ENCODE data around the gene SNAP91. TPM values are rescaled to one million over a fixed set of nuclear protein-coding genes. Genes with fewer than 3 reads are reported as not detected.

The SNAP91 gene
- total RNA-seq, 1 experiment from 2014 or later, result 0.70 TPM

- H3K27me3 Mint-ChIP-seq (ENCODE audit: low read depth), result no peaks in the 10 kb centered on the region
- ATAC-seq (no peak), DNase-seq (ENCODE audit: low spot score) (no peak)
- H3K9me3 Mint-ChIP-seq, result peaks cover 1% of the 10 kb centered on the region
- H3K4me1 Mint-ChIP-seq, result peaks cover 5% of the 10 kb centered on the region
- 0 out of 2 replicates have a peak, but pooled peaks cover under 1% of the 10 kb centered on the region for H3K36me3 Mint-ChIP-seq
- H3K4me3 Mint-ChIP-seq, result no peak overlapping the region
- no peak for TF ChIP-seq MXD4 (CRISPR knock-in tag; IDR thresholded peaks at IDR 0.05; ENCODE audit: borderline replicate concordance)
- TF ChIP-seq, protein P1, sequence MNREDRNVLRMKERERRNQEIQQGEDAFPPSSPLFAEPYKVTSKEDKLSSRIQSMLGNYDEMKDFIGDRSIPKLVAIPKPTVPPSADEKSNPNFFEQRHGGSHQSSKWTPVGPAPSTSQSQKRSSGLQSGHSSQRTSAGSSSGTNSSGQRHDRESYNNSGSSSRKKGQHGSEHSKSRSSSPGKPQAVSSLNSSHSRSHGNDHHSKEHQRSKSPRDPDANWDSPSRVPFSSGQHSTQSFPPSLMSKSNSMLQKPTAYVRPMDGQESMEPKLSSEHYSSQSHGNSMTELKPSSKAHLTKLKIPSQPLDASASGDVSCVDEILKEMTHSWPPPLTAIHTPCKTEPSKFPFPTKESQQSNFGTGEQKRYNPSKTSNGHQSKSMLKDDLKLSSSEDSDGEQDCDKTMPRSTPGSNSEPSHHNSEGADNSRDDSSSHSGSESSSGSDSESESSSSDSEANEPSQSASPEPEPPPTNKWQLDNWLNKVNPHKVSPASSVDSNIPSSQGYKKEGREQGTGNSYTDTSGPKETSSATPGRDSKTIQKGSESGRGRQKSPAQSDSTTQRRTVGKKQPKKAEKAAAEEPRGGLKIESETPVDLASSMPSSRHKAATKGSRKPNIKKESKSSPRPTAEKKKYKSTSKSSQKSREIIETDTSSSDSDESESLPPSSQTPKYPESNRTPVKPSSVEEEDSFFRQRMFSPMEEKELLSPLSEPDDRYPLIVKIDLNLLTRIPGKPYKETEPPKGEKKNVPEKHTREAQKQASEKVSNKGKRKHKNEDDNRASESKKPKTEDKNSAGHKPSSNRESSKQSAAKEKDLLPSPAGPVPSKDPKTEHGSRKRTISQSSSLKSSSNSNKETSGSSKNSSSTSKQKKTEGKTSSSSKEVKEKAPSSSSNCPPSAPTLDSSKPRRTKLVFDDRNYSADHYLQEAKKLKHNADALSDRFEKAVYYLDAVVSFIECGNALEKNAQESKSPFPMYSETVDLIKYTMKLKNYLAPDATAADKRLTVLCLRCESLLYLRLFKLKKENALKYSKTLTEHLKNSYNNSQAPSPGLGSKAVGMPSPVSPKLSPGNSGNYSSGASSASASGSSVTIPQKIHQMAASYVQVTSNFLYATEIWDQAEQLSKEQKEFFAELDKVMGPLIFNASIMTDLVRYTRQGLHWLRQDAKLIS (CRISPR knock-in tag; IDR thresholded peaks at IDR 0.05; ENCODE audit: borderline replicate concordance), result no peak
- no peak for TF ChIP-seq NFATC4 (CRISPR knock-in tag; IDR thresholded peaks at IDR 0.05)
- TF ChIP-seq ZNF532 (CRISPR knock-in tag; IDR thresholded peaks at IDR 0.05; ENCODE audit: borderline replicate concordance), result no peak
- CTCF ChIA-PET, result interaction anchor here (0.6 to 4.4 kb wide), 2 partner anchors 18 to 85 kb away, joined by 4 to 23 read pairs; partner anchors contain the start of gene PRSS35
- H3K27ac Mint-ChIP-seq, result no peak overlapping the region
- POLR2A ChIA-PET, result no interaction called here
Observed at GRCh38 chr6:83597051-83597450, 111.8 kb downstream of the SNAP91 start.

DNA sequence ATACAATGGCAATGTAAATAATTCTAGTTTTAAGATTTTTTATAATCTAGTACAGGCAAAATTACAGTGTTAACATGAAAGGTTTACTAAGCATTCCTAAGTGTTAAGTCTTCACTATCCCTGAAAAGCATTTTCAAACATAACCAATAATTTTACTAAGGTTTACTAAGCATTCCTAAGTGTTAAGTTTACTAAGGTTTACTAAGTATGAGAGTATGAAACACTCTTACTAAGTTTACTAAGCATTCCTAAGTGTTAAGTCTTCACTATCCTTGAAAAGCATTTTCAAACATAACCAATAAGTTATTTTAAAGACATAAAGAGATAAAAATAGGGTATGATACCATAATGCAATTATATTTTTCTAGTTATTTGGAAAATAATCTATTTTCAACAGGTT, 114.0 kb downstream of the SNAP91 start:
- H3K4me3 Mint-ChIP-seq, result no peak overlapping the region
- peaks cover 5% of the 10 kb centered on the region for H3K4me1 Mint-ChIP-seq
- 0 out of 2 replicates have a peak, but pooled peaks cover 3% of the 10 kb centered on the region for H3K36me3 Mint-ChIP-seq
- H3K27me3 Mint-ChIP-seq (ENCODE audit: low read depth), result no peaks in the 10 kb centered on the region
- TF ChIP-seq NFE2L1 (CRISPR knock-in tag; IDR thresholded peaks at IDR 0.05) (no peak), FOXP1 (CRISPR knock-in tag; IDR thresholded peaks at IDR 0.05; ENCODE audit: borderline replicate concordance) (no peak), GRHL2 (CRISPR knock-in tag; IDR thresholded peaks at IDR 0.05; ENCODE audit: insufficient replicate concordance, severe bottlenecking) (no peak), SMAD3 (CRISPR knock-in tag; IDR thresholded peaks at IDR 0.05; ENCODE audit: borderline replicate concordance) (no peak), ELF4 (CRISPR knock-in tag; IDR thresholded peaks at IDR 0.05; ENCODE audit: low read depth) (no peak)
- TF ChIP-seq, protein P2, sequence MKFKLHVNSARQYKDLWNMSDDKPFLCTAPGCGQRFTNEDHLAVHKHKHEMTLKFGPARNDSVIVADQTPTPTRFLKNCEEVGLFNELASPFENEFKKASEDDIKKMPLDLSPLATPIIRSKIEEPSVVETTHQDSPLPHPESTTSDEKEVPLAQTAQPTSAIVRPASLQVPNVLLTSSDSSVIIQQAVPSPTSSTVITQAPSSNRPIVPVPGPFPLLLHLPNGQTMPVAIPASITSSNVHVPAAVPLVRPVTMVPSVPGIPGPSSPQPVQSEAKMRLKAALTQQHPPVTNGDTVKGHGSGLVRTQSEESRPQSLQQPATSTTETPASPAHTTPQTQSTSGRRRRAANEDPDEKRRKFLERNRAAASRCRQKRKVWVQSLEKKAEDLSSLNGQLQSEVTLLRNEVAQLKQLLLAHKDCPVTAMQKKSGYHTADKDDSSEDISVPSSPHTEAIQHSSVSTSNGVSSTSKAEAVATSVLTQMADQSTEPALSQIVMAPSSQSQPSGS (CRISPR knock-in tag; IDR thresholded peaks at IDR 0.05; ENCODE audit: borderline replicate concordance, low read depth), result no peak
- TF ChIP-seq, protein P3, sequence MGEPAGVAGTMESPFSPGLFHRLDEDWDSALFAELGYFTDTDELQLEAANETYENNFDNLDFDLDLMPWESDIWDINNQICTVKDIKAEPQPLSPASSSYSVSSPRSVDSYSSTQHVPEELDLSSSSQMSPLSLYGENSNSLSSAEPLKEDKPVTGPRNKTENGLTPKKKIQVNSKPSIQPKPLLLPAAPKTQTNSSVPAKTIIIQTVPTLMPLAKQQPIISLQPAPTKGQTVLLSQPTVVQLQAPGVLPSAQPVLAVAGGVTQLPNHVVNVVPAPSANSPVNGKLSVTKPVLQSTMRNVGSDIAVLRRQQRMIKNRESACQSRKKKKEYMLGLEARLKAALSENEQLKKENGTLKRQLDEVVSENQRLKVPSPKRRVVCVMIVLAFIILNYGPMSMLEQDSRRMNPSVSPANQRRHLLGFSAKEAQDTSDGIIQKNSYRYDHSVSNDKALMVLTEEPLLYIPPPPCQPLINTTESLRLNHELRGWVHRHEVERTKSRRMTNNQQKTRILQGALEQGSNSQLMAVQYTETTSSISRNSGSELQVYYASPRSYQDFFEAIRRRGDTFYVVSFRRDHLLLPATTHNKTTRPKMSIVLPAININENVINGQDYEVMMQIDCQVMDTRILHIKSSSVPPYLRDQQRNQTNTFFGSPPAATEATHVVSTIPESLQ (CRISPR knock-in tag; IDR thresholded peaks at IDR 0.05), result no peak
- ATAC-seq (no peak), DNase-seq (ENCODE audit: low spot score) (no peak)
- ChIA-PET POLR2A (no interaction called here), CTCF (no interaction called here)
- H3K27ac Mint-ChIP-seq, result no peak overlapping the region
- H3K9me3 Mint-ChIP-seq, result peaks cover 4% of the 10 kb centered on the region
